GM18520 (cell line): ENCODE data around the gene ADARB2.
"Not testable (repeated sequence)": the region's sequence is repeated elsewhere in the genome, so short reads cannot be mapped to it uniquely, and the experiment has no call there.

Experiments
- ATAC-seq: cut with Tn5 transposase; IDR thresholded peaks from one replicate; pipeline ENCODE4 v1.9.1; 2021; ENCODE audit not compliant: unreplicated experiment

ADARB2 gene

GRCh38 chr10:1617376-1618317 is 119.7 kb downstream of the ADARB2 start:
- not testable (repeated sequence) for ATAC-seq

GRCh38 chr10:1616701-1617100 is 120.6 kb downstream of the ADARB2 start:
- not testable (repeated sequence) for ATAC-seq

- no peak for ATAC-seq
These were observed 122.0 kb downstream of the ADARB2 start for GRCh38 chr10:1615186-1615954.

GRCh38 chr10:1613511-1613910 is 123.8 kb downstream of the ADARB2 start:
- ATAC-seq: no peak

- no peak for ATAC-seq
These were observed 124.4 kb downstream of the ADARB2 start for GRCh38 chr10:1612908-1613307.

- no peak for ATAC-seq
These were observed 125.3 kb downstream of the ADARB2 start for GRCh38 chr10:1611936-1612550.

GRCh38 chr10:1610986-1611770 is 126.1 kb downstream of the ADARB2 start:
- no peak for ATAC-seq

- ATAC-seq: no peak
These were observed 127.7 kb downstream of the ADARB2 start for GRCh38 chr10:1609648-1609970.

GRCh38 chr10:1608851-1609647 is 128.3 kb downstream of the ADARB2 start:
- ATAC-seq: no peak

- ATAC-seq: no peak
These were observed 128.9 kb downstream of the ADARB2 start for GRCh38 chr10:1608408-1608807.

GRCh38 chr10:1607466-1607865 is 129.9 kb downstream of the ADARB2 start:
- no peak for ATAC-seq

GRCh38 chr10:1605999-1606940 is 131.1 kb downstream of the ADARB2 start:
- ATAC-seq: no peak

GRCh38 chr10:1605121-1605520 is 132.2 kb downstream of the ADARB2 start:
- no peak for ATAC-seq

- ATAC-seq: no peak
These were observed 133.1 kb downstream of the ADARB2 start for GRCh38 chr10:1604246-1604645.

- no peak for ATAC-seq
These were observed 134.1 kb downstream of the ADARB2 start for GRCh38 chr10:1603181-1603580.

- ATAC-seq: no peak
These were observed 135.3 kb downstream of the ADARB2 start for GRCh38 chr10:1602037-1602484.

- ATAC-seq: no peak
These were observed 135.9 kb downstream of the ADARB2 start for GRCh38 chr10:1601406-1601805.

GRCh38 chr10:1600861-1601260 is 136.5 kb downstream of the ADARB2 start:
- no peak for ATAC-seq
